SU-DHL-6 (cell line): Measurements from ENCODE around the gene ODAD2.

Experiments used
- EZH2phosphoT487 ChIP-seq: fragments of 200-600 bp; sonication (generic), shearing (Covaris generic); conservative IDR thresholded peaks from 2 replicates; pipeline ENCODE4 v1.6.1; 2018; ENCODE audit warnings: mild to moderate bottlenecking, antibody characterized with exemption, low read length, moderate library complexity, mixed read lengths
- TF ChIP-seq, protein P1 (sequence below): fragments of 200-600 bp; sonication (generic); IDR thresholded peaks from one replicate; pipeline ENCODE4 v1.5.1; 2017; ENCODE audit warnings: antibody characterized with exemption, mild to moderate bottlenecking, low read length, moderate library complexity; ENCODE audit not compliant: insufficient read depth, poor library complexity, severe bottlenecking

DNA sequence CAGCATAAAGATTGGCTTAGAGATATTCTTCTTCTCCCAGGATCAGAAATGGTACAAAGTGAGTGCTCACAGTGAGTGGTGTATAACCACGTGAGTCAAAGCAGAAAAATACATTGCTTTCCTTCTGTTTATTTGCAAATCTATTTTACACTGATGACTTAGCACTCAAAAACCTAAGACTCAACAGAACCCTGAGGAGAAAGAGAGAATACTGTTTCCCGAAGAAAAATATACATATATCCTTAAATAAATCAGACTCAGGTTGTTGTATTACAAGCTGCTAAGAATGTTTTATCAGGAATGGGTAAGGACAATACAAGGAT is 48.7 kb downstream of the ODAD2 start:
- TF ChIP-seq, protein P1, sequence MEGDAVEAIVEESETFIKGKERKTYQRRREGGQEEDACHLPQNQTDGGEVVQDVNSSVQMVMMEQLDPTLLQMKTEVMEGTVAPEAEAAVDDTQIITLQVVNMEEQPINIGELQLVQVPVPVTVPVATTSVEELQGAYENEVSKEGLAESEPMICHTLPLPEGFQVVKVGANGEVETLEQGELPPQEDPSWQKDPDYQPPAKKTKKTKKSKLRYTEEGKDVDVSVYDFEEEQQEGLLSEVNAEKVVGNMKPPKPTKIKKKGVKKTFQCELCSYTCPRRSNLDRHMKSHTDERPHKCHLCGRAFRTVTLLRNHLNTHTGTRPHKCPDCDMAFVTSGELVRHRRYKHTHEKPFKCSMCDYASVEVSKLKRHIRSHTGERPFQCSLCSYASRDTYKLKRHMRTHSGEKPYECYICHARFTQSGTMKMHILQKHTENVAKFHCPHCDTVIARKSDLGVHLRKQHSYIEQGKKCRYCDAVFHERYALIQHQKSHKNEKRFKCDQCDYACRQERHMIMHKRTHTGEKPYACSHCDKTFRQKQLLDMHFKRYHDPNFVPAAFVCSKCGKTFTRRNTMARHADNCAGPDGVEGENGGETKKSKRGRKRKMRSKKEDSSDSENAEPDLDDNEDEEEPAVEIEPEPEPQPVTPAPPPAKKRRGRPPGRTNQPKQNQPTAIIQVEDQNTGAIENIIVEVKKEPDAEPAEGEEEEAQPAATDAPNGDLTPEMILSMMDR, result no peak
- no peak for TF ChIP-seq EZH2phosphoT487
